ENCODE measurements around the gene FOXK2. TPM values are rescaled to one million over a fixed set of nuclear protein-coding genes. Genes with fewer than 3 reads are reported as not detected.
"Not testable (repeated sequence)": the region's sequence is repeated elsewhere in the genome, so short reads cannot be mapped to it uniquely, and the experiment has no call there.

Gene FOXK2
- total RNA-seq, 1 donor from 2014 or later = 71.1 TPM

- intact Hi-C loops (cut with micrococcal nuclease) = loop anchor here (1.0 to 10.0 kb wide), 4 partner anchors 36 to 143 kb away; partner anchors contain the start of genes HEXD, NARF and OGFOD3
Observed at GRCh38 chr17:82494236-82495055, 25.1 kb upstream of the FOXK2 start.

GRCh38 chr17:82495844-82496528, 23.5 kb upstream of the FOXK2 start:
- intact Hi-C loops (cut with micrococcal nuclease) = loop anchor here (2.0 to 10.0 kb wide), 4 partner anchors 37 to 81 kb away; partner anchors contain the start of genes CYBC1, HEXD, NARF and OGFOD3

GRCh38 chr17:82496529-82497434, 22.8 kb upstream of the FOXK2 start:
- intact Hi-C loops (cut with micrococcal nuclease) = loop anchor here (1.0 to 10.0 kb wide), 4 partner anchors 23 to 82 kb away; partner anchors contain the start of genes CYBC1, FOXK2, HEXD and OGFOD3

- intact Hi-C loops (cut with micrococcal nuclease) = loop anchor here (1.0 to 10.0 kb wide), 4 partner anchors 22 to 83 kb away; partner anchors contain the start of genes CYBC1, FOXK2, HEXD and OGFOD3
Observed at GRCh38 chr17:82497483-82498405, 21.8 kb upstream of the FOXK2 start.

GRCh38 chr17:82502207-82502606, 17.3 kb upstream of the FOXK2 start:
- intact Hi-C loops (cut with micrococcal nuclease) = no loop called here

GRCh38 chr17:82503094-82503727, 16.3 kb upstream of the FOXK2 start:
- intact Hi-C loops (cut with micrococcal nuclease) = no loop called here

- intact Hi-C loops (cut with micrococcal nuclease) = no loop called here
Observed at GRCh38 chr17:82503728-82504308, 15.7 kb upstream of the FOXK2 start.

GRCh38 chr17:82505296-82505695, 14.2 kb upstream of the FOXK2 start:
- intact Hi-C loops (cut with micrococcal nuclease) = no loop called here

GRCh38 chr17:82506402-82506801, 13.1 kb upstream of the FOXK2 start:
- intact Hi-C loops (cut with micrococcal nuclease) = not testable (repeated sequence)

- intact Hi-C loops (cut with micrococcal nuclease) = no loop called here
Observed at GRCh38 chr17:82507631-82508175, 11.8 kb upstream of the FOXK2 start.

GRCh38 chr17:82511642-82512041, 7.9 kb upstream of the FOXK2 start:
- intact Hi-C loops (cut with micrococcal nuclease) = not testable (repeated sequence)

- intact Hi-C loops (cut with micrococcal nuclease) = not testable (repeated sequence)
Observed at GRCh38 chr17:82513864-82514263, 5.7 kb upstream of the FOXK2 start.

GRCh38 chr17:82517230-82517865, 2.2 kb upstream of the FOXK2 start:
- intact Hi-C loops (cut with micrococcal nuclease) = no loop called here

- intact Hi-C loops (cut with micrococcal nuclease) = loop anchor here (1.0 to 2.0 kb wide), 5 partner anchors 23 to 196 kb away; partner anchors contain the start of genes CYBC1, FN3KRP and NARF
Observed at GRCh38 chr17:82519971-82520903, 705 bp downstream of the FOXK2 start.

- intact Hi-C loops (cut with micrococcal nuclease) = no loop called here
Observed at GRCh38 chr17:82524540-82524939, 5.0 kb downstream of the FOXK2 start.

- intact Hi-C loops (cut with micrococcal nuclease) = no loop called here
Observed at GRCh38 chr17:82525712-82526111, 6.2 kb downstream of the FOXK2 start.

- intact Hi-C loops (cut with micrococcal nuclease) = no loop called here
Observed at GRCh38 chr17:82527898-82528297, 8.4 kb downstream of the FOXK2 start.
